GM19328 (cell line): ENCODE data around the gene ARID5A.

Experiments used
- ATAC-seq: cut with Tn5 transposase; IDR thresholded peaks from one replicate; pipeline ENCODE4 v1.9.1; 2021; ENCODE audit warnings: mild to moderate bottlenecking, moderate library complexity; ENCODE audit not compliant: unreplicated experiment

Gene ARID5A

GRCh38 chr2:96527286-96528005 lies 9.1 kb upstream of the ARID5A start:
- ATAC-seq = peak; percentile 40

DNA sequence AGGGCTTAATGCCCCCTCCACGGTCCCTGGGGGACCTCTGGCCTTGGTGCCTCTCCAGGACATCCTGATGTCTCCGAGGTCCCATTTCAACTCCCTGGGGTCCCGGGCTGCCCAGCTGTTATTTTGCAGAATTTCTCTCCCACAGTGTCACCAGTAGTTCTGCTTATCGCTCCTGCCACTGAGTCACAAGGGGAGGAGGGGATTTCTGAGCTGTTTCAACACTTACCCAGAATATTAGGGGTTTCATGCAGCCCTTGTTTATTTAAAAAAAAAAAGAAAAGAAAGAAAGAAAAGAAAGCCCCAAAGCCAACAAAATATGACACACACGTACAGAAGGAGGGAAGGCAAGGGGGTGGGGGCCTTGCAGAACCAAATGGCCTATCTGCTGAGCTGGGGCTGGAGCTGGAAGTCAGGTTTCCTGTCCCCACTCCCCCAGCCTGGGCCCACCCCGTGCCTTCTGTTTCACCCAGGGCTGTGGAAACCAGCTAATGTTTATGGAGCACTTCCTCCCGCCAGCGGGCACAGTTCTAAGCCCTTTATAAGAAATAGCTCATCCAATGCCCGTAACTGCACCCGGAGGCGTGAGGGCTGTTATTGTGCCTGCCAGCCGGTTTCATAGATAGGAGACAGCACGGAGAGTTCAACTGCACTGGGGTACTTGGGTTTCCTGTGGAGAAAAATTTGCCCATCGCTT lies 8.4 kb upstream of the ARID5A start:
- ATAC-seq = no peak

- no peak for ATAC-seq
Observed at GRCh38 chr2:96528700-96529375, 7.7 kb upstream of the ARID5A start.

DNA sequence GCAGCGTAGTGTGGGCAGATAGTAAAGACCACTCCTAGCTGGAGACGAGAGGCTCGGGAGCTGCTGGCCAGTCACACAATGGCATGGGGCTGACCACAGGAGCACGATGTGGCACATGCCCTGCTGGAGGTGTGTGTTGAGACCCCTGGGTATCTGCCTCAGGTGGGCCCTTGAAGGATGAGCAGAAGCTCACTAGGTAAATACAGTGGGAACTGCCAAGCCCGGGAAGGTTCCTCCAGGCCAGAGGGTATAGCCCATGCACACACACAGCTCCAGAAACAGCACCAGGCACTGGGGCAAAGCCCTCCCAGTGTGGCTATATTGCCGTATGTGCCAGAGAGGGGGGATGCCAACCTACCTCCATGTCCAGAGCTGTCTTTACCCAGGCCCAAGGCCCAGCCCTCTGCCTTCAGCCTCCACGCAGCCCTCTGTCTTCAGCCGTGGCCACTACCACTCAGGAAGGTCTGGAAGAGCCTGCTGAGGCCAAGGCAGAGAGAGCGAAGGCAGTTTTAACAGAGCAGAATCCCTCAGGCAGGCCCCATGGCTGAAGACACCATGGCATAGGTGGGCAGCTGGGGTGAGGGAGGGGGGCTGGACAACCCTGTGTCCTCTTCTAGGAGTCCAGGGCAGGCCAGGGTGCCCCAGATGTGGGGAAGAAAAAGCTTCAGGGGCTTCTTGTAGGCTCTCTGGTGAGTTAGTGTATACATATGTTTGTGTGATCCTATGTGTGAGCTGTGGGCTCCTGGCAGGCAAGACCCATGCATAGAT lies 7.0 kb upstream of the ARID5A start:
- ATAC-seq = no peak

DNA sequence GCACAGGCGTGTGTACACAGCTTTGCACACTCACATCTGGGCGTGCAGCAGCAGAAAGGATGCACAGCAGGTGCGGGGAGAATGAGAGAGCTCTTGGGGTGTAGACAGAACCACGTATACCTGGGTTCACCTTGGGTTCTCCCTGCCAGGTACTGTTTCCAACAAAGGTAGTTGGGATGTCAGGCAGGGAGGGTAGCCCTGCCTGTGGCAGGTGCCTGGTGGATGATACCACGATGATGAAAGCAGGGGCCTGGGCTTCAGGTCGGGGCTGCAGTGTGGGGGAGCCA lies 6.5 kb upstream of the ARID5A start:
- no peak for ATAC-seq

DNA sequence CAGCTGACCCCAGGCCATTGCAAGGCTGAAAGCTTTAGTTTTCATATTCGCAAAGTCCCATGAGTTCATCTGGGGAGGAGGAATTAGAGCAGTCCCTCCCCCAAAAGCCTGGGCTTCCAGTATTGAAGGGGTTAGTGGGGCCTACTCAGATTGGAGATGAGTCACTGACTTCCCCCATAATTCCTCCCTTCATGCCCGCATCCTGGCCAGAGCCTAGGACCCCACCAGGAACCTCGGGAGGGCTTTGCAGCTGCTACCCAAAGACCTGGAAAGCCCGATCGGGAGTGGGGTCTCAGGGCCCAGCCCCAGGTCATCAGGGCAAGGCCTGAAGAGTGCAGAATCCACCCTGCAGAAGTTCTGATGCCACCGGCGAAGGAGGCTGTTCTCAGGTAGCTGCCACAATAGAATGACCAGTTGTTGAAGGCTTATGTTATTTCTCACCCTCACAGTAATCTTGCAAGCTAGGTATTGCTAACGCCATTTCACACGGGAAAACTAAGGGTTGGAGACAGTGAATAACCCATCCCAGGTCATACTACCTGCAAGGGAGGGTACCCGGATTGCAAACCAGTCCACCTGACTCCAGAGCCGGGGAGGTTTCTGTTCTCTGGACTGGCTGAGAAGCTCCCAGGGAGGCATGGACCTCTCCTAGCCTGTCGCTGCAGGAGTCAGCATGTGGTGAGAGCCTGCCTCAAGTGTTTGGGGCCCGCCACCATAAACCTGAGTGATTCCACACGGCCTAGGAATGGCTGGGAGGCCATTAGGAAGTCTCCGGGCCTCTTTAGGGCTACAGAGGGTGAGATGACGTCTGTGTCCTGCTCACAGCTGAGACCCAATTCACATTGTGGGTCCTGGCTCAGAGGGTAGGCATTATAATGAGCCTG lies 5.8 kb upstream of the ARID5A start:
- ATAC-seq = no peak

GRCh38 chr2:96531366-96531765 lies 5.2 kb upstream of the ARID5A start:
- no peak for ATAC-seq

DNA sequence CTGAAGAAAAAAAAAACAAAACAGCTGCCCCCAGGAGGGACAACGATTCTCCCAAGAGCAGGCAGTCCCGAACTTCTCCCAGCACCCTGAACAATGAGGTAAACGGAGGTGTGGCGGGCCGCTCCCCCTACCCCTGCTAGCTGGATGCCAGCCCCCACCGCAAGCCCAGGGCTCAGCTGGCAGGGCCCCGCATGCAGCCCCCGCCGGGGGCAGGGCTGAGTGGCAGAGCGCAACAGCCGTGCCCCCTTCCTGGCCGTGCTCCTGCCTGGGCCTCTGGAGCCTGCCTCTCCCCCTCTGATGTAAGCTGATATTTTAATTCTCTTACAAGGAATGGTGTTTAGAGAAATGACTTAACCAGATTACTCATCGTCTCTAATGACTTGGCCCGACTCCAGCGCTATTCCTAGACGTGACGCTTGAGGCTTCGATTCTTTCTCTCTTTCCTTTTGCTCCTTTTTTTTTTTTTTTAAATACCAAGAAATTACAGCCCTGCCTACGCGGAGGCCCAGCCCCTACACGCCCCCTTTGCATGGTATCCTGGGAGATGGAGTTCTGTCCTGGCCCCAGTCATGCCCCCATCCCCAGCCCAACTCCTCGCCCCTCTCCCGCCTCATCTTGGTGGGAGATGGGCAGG lies 4.6 kb upstream of the ARID5A start:
- no peak for ATAC-seq

- ATAC-seq = no peak
Observed at GRCh38 chr2:96532641-96533291, 3.8 kb upstream of the ARID5A start.

DNA sequence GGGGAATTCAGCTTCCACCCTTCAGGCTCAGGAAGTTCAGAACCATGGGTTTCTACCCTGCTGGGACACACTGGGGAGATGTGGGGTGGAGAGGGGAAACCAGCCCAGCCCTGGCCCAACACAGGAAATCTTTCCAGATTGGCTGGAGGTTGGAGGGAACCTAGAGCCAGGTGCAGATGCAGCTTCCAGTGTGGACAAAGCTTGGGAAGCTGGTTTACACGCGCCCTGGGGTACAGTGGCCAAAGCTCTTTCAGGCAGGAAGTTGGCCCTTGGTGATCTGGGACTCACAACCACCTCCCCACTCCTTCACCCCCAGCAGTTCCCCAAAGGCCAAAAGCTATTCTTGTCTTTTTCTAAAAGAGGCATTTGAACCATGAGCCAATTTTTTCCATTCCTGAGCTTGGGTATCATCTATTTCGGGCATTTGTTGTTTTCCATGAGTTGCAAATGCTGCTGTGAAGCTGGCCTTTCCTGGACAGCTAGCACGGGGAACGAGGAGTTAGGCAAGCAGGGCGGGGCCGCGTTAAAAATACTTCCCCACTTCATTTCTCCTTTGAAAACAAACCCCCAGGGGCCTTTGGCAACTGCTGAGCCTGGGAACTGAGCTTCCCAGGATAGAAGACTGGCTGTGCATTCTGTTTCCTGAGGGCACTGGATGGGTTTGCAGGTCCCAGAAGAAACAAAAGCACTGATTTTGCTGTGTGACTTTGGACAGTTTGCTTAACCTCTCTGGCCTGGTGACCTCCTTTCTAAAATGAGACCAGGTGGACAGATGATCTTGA lies 3.1 kb upstream of the ARID5A start:
- ATAC-seq = no peak

- no peak for ATAC-seq
Observed at GRCh38 chr2:96534141-96534540, 2.4 kb upstream of the ARID5A start.

DNA sequence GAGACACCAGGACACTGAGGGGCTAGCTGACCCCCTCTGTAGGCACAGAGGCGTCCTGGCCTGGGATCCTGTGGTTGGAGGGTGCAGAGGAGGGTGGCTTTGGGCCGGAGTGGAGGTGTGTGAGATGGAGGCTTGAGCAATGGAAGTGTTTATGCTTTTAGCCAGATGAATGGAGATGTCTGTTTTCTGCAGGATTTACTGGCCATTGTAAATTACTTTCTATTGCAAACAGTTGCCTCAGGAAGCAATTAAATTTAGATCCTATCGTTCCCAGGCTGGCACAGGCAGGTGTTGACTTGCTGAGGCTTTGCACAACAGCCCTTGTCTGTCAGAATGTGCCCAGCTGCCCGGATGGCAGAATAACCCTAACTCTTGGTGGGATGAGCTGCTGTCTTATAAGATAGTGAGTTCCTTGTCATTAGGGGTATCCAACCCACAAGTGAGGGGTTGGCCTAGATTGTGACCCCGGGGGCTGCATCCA lies 1.8 kb upstream of the ARID5A start:
- ATAC-seq = no peak

DNA sequence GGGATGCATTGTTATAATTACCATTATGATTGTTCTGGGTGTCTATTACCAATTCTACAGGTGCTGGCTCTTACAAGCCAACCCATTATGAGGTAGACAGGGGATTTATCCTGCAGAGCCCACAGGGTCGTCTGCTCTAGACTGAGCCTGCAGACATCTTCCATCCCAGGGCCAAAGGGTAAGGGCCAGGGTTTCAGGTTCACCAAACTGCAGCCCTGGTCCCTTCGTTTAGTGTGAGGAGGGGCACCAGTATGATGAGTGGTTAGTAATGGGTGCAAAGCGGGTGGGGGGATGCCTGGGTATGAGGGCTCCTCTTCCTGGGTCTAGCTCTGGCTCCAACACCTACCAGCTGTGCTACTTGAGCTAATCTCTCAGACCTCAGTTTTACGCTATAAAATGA lies 1.2 kb upstream of the ARID5A start:
- ATAC-seq = no peak

GRCh38 chr2:96537066-96537733 lies 648 bp downstream of the ARID5A start:
- peak; percentile 52 for ATAC-seq

GRCh38 chr2:96537734-96538486 lies 1.4 kb downstream of the ARID5A start:
- no peak for ATAC-seq

DNA sequence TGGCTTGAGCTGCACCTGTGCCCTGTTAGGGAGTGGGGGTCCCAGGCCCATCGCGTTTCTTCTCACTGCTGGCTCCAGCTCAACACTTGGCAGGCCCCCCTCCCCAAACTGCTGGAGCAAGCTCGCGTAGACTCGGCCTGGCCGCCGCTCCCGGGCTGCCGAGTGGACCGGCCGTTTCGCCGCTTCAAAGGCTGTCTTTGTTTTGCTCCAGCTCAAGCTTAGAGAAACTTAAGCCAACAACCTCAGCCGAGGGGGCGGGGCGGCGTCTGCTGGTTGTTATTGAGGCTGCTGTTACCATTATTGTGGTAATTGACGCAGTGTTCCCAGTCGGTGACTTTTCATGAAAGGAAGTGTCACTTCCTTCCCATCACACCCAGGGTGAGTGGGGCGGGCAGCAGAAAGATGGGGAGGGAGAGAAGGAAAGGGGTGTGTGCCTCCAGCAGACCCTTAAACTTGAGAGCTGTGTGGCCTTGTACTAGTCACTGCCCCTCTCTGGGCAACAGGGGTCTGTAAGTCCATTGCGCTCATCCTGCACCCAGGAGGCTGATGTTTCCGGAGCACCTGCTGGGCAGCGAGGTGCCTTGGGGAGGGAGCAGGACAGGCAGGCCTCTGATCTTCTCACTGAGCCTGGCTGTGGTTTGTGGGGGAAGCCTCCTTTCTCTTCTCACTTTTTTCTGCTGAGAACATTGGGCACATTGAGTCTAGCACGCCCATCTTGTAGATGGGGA lies 2.1 kb downstream of the ARID5A start:
- no peak for ATAC-seq
